Activated T-cell treated with anti-CD3 and anti-CD28 coated beads, Interleukin-2, amount 50 U/mL, for 1 hour (primary cell): ENCODE data around the gene CDHR4.
A peak's percentile ranks its signal among the peaks of the same experiment; 100 is the strongest.
"Not testable (repeated sequence)": the region's sequence is repeated elsewhere in the genome, so short reads cannot be mapped to it uniquely, and the experiment has no call there.

Experiments
- DNase-seq: peaks from one replicate; pipeline ENCODE4 v3.0.0-alpha.2; 2020

Gene CDHR4

GRCh38 chr3:49802719-49803464 lies 3.2 kb upstream of the CDHR4 start, which contains the start of gene INKA1:
INKA1 (plus strand) TSS chr3:49803261; CDS start chr3:49803393, 132 bp downstream.
- DNase-seq = peak; percentile 87

DNA sequence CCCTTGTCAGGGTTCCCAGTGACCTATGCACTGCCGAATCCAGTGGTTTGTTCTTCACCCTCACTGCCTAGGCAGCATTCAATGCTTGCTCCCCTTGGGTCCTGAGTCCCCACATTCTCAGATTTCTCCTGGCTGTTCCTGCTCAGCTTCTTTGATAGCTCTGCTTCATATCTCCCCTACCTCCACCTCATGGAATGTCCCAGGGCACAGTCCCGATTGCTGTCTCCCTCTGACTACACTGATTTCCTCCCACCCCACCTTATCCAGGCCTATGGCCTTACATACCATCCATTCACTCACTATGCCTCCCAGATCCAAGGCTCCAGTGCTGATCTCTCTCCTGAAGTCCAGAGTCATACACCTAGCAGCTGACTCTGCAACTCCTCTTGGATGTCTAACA lies 1.5 kb upstream of the CDHR4 start:
- no peak for DNase-seq

- no peak for DNase-seq
Observed at GRCh38 chr3:49799105-49799504, 568 bp downstream of the CDHR4 start.

DNA sequence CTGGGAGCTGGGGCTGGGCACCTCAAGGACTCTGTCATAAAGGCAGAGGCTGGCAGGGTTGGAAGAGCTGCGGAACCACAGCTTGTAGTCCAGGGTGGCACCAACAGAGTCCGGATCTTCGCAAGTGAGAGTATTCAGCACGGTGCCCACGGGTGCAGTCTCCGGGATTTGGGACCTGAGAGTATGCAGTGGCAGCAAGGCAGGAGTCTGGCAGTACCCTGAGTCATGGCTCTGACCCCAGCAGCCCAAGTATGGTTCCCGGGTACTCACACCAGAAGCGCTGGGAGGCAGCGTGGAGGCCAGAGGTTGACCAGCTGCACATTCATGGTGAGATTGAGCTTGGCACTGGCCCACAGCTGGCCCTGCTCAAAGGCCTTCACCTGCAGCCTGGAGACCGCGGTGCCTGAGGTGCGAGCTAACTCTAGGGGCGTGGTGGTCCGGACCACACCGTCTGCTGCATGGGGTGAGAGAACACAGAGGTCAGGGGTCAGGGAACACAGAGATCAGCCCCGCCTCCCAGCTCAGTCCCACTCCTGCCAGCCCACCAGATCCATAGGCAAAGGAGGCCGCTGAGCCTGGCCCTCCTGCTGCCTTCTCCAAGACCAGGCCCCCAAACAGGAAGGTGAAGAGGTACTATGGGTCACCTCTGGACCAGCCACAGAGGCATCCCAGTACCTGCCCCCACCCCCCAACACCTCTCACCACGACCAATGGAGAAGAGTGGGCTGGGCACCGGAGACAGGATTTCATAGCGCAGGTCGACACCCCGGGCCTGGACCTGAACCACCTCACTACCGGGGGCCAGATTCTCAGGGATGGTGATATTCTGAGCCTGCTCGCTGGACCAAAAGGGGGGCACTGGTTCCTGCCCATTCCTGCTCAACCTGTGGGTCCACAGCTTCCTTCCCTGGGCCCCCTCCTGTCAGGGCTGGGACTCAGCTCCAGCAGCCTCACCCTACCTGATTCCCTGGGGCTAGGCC lies 4.5 kb downstream of the CDHR4 start:
- no peak for DNase-seq

DNA sequence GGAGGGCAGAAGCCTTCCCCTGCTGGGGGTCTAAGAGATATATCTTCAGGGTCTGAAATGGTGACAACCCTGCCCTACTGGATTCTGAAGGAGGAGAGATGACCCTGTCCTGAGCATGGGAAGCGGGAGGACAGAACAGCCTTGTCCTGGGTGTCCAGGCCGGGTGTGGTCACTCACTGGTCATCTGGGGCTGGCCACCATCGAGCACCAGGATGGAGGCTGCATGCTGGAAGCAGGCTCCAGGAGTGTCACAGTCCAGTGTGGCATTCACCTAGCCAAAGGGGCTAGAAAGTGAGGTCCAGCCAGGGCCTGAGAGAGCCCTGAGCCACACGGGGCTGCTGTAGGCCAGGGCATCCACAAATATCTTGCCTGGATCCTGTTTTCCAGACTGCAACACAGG lies 5.2 kb downstream of the CDHR4 start:
- no peak for DNase-seq

GRCh38 chr3:49793486-49794085 lies 6.1 kb downstream of the CDHR4 start:
- no peak for DNase-seq

GRCh38 chr3:49792371-49793150 lies 7.1 kb downstream of the CDHR4 start:
- peak; percentile 8 for DNase-seq

DNA sequence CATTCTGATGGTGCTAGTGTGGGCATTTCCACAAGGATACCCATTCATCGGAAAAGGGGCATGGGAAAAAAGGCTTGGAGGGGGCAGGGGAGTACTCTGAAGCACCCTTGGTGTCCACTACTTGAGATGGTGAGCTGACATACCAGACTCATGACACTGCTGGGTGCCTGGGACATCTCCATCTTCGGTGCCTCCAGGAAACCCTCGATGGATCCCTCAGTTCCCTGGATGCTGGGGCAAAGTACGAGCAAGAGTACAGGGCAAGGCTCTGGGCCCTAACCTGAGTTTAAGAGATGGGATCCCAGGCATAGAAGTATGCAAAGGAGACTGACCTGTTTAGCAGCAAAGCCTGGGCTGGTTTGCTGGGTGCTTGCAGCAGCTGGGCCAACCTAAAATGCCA lies 8.1 kb downstream of the CDHR4 start:
- DNase-seq = no peak

GRCh38 chr3:49790626-49791411 lies 8.9 kb downstream of the CDHR4 start:
- DNase-seq = no peak

DNA sequence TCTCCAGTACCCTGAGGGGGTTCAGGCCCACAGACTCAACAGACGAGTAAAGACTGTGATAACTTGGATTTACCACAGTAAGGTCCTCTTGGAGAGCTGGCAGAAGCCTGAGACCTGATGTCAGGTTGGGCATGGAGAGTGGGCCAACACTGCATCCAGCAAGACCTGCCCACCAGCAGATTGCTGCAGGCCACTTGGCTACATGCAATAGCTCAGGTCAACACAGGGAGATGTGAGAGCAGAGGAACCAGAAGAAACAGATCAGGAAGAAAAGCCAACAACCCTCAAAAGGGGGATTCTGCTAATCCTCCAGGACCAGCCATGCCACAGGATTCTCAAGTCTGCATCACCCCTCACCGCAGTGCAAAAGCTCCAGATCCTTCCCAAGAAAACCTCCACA lies 11.6 kb downstream of the CDHR4 start:
- DNase-seq = peak; percentile 10

DNA sequence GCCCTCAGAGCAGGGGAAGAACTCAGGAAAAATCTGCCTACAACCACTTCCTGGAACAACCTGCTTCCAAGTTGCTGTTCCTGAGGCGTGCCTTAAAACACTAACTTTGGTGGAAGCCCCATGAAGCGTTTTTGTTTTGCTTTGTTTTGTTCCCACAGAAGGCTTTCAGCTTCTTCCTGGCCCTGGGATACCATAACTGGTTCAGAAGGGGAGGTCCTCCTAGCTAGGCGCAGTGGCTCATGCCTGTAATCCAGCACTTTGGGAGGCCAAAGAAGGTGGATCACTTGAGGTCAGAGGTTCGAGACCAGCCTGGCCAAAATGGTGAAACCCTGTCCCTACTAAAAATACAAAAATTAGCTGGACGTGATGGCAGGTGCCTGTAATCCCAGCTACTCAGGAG lies 12.1 kb downstream of the CDHR4 start:
- peak; percentile 15 for DNase-seq

DNA sequence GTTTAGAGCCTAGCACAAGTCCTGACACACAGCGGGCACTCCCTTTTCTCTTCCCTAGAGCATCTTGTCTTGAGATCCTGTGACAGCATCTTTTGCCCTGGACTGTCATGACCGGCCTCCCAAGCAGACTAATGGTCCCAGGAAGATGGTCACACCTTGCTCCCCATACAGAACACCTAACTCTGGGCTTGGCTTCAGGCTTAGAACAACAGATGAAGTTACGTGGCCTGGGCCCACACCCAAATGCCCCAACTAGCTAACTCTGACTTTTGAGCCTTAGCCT lies 12.6 kb downstream of the CDHR4 start:
- no peak for DNase-seq

DNA sequence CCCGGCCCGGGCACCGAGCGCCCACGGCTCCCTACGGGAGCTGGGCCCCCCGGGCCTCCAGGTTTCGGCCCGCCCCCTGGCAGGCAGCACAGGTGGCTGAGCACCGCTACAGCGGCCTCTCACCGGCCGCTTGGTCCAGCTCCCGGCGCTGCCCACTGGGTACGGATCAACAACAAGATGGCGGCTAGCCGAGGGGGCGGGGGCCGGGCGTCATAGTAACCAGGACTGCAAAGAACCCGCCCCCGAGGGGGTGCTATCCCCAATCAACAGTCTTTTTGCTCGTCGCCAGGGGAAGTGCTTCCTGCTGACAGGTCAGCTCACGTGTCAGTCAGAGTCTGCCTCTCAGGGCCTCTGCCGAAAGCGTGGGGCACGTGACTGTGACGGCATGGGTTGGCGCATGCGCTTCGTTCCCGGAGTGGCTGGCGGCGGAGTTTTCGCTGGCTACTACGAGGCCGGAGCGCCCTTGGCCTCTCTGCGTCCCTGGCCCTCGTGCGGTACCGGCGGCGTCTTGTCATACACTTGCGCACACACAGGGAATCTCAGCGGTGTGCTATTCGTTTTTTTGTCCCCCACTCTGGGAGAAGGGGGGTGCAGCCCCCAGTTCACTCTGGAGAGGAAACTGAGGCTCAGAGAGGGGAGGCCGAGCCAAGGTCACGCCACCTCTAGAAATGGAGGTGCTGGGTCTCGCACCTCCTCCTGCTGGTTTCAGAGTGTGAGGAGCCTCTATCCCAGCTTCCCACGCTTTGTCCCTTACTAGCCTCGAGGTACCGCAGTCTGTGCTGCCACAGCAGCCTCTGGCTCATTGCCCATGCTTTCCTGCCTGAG lies 13.1 kb downstream of the CDHR4 start, which contains the start of gene IP6K1:
IP6K1 (minus strand) TSS at position 186 of the 825 bp plus-strand sequence. CDS start 38,502 bp downstream, outside the sequence.
- DNase-seq = peak; percentile 98

DNA sequence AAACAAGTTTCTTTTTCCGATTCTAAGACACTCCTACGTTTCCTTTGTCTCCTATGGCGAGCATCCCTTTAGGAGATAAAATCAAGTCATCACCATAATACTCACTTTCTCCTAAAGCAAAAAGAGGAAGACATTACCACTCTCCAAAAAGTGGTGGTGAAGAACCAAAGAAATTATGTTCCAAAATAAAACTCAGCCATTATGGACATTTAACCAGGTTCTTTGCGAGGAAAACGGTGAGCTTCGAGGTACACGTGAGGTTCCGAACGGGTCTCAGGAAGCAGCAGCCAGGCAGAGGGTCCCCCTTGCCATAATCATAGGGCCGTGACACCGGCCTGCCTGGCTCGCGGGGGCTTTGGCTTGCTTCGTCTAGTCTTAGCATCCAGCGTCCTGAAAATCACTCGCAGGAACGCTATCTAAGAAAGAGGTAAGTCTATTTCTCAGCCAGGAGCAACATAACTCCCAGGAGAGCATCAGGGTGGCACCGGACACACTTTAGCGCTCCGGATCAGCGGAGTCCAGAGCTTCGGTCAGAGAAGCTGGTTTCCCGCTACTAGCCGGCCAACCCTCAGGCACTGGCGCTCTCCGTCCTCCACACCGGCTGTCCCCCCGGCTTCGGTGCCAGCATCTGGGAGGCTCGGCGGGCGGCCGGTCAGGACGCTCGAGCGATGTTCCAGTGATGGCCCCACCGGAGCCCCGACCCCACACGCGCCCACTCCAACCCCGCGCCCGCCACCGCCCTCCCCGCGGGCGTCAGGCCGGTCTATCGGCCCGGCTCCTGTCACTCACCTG lies 13.9 kb downstream of the CDHR4 start:
- DNase-seq = no peak

DNA sequence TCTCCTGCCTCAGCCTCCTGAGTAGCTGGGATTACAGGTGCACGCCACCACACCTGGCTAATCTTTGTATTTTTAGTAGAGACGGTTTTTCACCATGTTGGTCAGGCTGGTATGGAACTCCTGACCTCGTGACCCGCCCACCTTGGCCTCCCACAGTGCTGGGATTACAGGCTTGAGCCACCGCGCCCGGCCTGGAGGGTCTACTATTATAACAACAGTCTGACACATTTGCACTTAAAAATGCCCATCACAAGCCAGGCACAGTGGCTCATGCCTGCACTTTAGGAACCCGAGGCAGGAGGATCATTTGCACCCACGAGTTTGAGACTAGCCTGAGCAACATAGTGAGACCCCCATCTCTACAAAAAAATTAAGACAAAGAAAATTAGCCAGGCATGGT lies 17.4 kb downstream of the CDHR4 start:
- DNase-seq = peak; percentile 13

DNA sequence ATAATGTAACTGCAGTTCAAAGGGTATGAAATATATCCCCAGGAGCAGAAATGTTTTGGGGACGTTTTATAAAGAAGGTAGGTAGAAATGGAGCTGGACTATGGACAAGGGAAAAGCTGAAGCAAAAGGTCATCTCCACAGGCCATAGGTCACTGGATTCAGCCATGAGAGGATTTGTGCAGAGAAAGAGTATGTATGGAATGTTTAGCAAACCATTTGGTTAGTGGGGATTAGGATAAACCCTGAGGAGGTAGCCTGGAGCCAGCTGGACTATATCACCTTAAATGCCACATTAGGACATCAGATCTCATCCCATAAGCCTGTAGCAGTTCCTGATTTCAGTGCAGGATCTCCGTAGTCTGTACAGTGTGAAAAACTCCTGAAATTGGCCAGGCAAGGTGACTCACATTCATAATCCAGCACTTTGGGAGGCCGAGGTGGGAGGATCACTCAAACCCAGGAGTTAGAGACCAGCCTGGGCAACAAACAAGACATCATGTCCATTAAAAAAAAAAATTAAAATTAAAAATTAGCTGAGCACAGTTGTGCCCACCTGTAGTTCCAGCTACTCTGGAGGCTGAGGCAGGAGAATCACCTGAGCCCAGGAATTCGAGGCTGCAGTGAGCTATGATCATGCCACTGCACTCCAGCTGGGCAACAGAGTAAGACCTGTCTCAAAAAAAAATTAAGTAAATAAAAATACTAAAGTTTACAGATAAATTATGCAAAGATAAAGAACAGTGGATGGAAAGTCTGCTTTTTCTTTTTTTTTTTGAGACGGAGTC lies 18.1 kb downstream of the CDHR4 start:
- peak; percentile 2 for DNase-seq

DNA sequence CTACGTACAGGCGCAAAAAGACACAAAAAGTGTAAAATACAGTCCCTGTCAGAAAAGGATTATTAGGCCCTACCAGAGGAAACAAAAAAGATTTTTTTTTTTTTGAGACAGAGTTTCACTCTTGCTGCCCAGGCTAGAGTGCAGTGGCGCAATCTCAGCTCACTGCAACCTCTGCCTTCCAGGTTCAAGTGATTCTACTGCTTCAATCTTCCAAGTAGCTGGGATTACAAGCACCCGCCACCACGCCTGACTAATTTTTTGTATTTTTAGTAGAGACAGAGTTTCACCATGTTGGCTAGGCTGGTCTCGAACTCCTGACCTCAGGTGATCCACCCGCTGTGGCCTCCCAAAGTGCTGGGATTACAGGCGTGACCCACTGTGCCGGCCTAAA lies 18.7 kb downstream of the CDHR4 start:
- not testable (repeated sequence) for DNase-seq

GRCh38 chr3:49780080-49780974 lies 19.3 kb downstream of the CDHR4 start:
- no peak for DNase-seq
